Glomerular visceral epithelial cell (primary cell): ENCODE data around the gene TMEM202.
"Not testable (repeated sequence)": the region's sequence is repeated elsewhere in the genome, so short reads cannot be mapped to it uniquely, and the experiment has no call there.

Source experiments
- DNase-seq: peaks from one replicate; pipeline ENCODE4 v3.0.0-alpha.2; 2016; ENCODE audit errors: extremely low spot score

TMEM202 gene

GRCh38 chr15:72402726-72403125 is 4.6 kb downstream of the TMEM202 start:
- DNase-seq, result no peak

- DNase-seq, result no peak
These were observed 6.3 kb downstream of the TMEM202 start for GRCh38 chr15:72404356-72404755.

- no peak for DNase-seq
These were observed 6.7 kb downstream of the TMEM202 start for GRCh38 chr15:72404841-72405240.

DNA sequence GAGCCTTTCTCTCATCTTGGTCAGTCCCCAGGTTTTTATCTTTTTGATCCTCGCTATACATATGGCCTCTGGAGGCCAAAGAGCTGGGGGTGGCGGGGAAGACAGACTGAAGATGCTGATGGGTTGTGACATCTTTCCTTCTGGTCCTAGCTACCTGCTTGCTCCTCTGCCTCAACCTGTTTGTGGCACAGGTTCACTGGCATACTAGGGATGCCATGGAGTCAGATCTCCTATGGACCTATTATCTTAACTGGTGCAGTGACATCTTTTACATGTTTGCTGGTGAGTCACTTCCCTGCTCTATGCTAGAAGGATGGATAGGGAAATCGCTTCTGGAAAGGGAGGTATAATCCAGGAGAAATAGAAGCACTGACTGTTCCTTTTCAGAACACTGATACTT is 8.8 kb downstream of the TMEM202 start:
- no peak for DNase-seq

GRCh38 chr15:72411111-72411510 is 13.0 kb downstream of the TMEM202 start:
- no peak for DNase-seq

DNA sequence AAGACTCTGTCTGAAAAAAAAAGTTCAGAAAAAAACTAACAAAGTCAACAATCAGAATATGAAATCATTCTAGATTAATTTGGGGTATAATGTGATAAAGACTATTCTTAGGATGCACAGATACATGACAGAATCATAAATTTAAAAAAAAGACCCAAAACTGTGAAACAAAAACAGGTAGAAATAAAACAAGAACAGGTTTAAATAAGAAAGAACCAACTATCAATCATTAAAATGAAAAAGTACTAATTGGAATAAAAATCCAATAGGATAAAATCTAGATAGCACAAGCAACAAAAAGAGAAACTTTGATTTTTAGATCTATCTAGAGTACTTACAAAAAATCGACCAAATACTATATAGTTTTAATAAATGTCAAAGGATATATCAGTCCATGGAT is 13.4 kb downstream of the TMEM202 start:
- DNase-seq, result no peak

GRCh38 chr15:72413337-72413736 is 15.2 kb downstream of the TMEM202 start:
- DNase-seq, result not testable (repeated sequence)

GRCh38 chr15:72415304-72415703 is 17.2 kb downstream of the TMEM202 start:
- no peak for DNase-seq

DNA sequence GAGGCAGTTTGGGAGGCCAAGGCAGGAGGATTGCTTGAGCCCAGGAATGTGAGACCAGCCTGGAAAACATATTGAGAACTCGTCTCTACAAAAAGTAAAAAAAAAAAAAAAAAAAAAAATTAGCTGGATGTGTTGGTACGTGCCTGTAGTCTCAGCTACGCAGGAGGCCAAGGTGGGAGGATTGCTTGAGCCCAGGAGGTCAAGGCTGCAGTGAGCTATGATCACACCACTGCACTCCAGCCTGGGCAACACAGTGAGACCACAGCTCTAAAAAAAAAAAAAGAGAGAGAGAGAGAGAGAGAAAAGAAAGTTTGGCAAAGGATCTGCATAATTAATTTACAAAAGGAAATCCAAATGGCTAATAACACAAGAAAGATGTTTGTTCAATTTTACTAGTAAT is 21.7 kb downstream of the TMEM202 start:
- not testable (repeated sequence) for DNase-seq

DNA sequence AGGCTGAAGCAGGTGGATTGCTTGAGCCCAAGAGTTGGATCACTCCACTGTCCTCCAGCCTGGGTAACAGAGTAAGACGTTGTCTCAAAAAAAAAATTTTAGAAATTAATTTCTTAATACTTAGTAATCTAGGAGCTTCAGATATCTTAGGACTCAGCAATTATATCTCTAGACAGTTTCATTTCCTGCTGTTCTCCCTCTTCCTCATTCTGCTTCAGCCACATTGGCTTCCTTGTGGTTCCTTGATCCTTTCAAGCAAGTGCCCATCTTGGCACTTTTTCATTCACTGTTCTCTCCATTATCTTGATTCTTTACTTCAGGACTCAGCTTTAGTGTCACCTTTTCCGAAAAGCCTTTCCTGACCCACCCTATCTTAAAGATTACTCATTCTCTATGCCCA is 22.5 kb downstream of the TMEM202 start:
- no peak for DNase-seq

- DNase-seq, result no peak
These were observed 23.4 kb downstream of the TMEM202 start for GRCh38 chr15:72421484-72421883.

- no peak for DNase-seq
These were observed 25.2 kb downstream of the TMEM202 start for GRCh38 chr15:72423256-72423655.

GRCh38 chr15:72426753-72427152 is 28.6 kb downstream of the TMEM202 start:
- DNase-seq, result no peak

- DNase-seq, result no peak
These were observed 39.7 kb downstream of the TMEM202 start for GRCh38 chr15:72437650-72438316.

DNA sequence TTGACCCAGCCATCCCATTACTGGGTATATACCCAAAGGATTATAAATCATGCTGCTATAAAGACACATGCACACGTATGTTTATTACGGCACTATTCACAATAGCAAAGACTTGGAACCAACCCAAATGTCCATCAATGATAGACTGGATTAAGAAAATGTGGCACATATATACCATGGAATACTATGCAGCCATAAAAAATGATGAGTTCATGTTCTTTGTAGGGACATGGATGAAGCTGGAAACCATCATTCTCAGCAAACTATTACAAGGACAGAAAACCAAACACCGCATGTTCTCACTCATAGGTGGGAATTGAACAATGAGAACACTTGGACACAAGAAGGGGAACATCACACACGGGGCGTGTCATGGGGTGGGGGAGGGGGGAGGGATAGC is 44.7 kb downstream of the TMEM202 start:
- DNase-seq, result not testable (repeated sequence)

GRCh38 chr15:72445426-72445825 is 47.3 kb downstream of the TMEM202 start:
- DNase-seq, result no peak

DNA sequence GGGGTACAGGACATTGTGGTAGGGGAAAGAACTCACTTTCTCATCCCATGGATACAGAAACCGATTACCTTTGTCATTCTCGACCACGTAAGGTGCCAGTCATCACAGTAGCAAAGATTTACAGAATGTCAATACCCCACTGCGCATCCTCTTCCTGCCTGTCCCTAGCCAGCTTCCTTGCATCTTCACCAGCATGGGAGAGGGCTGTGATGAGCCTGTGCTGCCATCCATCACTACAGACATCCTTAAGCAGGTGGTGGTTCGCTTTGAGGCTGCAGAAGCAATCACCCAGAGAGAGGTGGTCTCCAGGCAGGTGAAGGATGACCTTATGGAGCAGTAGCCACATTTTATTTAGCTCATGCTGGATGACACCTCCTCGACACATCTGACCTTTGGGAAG is 52.7 kb downstream of the TMEM202 start:
- DNase-seq, result no peak

DNA sequence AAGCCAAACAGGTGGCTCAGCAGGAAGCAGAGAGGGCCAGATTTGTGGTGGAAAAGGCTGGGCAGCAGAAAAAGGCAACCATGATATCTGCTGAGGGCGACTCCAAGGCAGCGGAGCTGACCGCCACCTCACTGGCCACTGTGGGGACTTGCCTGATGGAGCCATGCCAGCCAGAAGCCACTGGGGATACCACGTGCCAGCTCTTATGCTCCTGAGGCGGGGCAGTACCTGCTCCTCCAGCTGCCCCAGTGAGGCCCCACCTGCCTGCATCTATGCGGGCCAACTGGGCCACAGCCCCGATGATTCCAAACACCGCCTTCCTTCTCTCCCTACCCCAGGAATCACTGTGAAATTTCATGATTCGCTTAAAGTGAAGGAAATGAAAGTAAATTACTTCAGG is 53.1 kb downstream of the TMEM202 start:
- no peak for DNase-seq

DNA sequence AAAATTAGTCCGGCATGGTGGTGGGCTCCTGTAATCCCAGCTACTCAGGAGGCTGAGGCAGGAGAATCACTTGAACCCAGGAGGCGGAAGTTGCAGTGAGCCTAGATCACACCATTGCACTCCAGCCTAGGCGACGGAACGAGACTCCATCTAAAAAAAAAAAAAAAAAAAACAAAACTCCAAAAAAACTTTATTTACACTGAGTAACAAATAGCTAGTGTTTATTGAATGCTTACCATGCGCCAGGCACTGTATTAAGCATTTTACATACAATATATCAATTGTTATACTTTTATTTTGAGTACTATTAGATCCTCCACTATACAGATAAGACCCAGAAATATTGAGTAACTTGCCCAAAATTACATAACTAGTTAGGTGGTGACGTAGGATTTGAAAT is 58.6 kb downstream of the TMEM202 start:
- no peak for DNase-seq
